ENCODE measurements around the gene XPNPEP1. TPM values are rescaled to one million over a fixed set of nuclear protein-coding genes. Genes with fewer than 3 reads are reported as not detected.

Gene XPNPEP1
- total RNA-seq, 1 donor: 99.7 TPM

DNA sequence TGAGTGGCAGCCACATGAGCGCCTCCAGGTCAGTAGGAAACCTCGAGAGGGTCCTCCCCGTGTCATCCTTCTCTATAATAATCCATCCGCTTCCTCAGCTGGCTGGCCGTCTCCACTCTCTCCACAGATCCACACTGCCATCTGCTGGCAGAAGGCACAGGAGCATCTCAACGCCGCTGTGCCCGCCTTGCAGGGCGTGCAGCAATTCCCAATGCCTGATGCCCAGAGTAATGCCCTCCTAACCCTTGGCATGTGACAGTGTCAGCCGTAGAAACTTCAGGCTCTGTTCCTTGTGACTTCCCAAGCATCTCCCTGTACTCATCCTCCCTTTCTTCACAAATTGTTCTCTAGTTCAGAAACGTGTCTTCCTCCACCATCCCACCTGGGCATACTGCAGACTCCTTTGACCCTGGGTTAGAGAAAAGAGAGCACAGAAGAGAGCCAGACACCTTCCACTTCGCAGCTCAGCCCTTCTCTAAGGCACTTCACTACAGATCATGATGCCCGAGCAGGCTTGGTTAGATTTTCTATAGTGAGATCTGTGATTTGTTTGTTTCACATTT lies 70.8 kb downstream of the XPNPEP1 start:
- Histone ChIP-seq H3K4me1 (ENCODE audit: insufficient read depth, low read length) (peaks cover 6% of the 10 kb centered on the region), H3K4me3 (ENCODE audit: low read length) (no peak overlapping the region), H3K9me3 (ENCODE audit: low read depth, low read length) (no peaks in the 10 kb centered on the region), H3K27me3 (ENCODE audit: insufficient read depth, low read length) (no peaks in the 10 kb centered on the region)

DNA sequence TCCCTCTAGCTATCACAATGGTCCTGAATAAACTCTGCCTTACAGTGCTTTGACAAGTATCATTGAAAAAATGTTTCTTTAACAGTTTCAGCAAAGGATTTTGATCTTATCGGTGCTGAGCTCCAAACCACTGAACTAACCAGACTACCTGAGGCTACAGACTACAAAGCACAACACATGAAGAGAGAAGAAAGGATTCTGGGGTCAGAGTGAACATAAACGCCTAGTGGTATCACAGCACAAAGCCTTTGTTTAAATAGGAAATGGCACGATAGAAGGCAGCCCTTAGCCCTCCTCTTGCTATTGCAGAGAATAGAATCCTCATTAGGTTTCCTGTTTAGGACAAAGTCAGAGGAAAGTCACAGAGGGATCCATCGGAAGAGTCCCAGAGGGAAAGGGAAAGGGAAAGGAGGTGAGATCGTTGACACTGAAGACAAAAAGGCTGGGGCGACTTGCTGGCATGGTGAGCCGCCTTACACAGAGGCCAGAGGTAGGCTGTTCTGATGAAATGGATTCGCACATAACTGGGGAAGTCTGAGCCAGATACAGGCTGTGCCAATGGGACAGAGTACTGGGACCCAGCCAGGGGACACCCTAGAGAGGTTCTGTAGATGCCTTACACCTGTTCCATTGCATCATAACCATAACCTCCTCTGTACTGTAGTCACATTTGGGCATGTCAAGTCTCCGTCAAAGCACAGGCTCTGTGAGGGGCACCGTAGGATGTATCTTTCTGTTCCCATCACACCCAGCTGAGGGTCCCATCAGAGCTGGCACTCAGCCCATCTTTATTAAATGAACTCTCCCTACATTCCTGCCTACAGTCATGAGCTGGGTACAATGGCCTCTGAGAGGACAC lies 71.5 kb downstream of the XPNPEP1 start:
- peaks cover 6% of the 10 kb centered on the region for H3K4me1 ChIP-seq (ENCODE audit: insufficient read depth, low read length)
- no peaks in the 10 kb centered on the region for H3K9me3 ChIP-seq (ENCODE audit: low read depth, low read length)
- H3K27me3 ChIP-seq (ENCODE audit: insufficient read depth, low read length): no peaks in the 10 kb centered on the region
- no peak overlapping the region for H3K4me3 ChIP-seq (ENCODE audit: low read length)

DNA sequence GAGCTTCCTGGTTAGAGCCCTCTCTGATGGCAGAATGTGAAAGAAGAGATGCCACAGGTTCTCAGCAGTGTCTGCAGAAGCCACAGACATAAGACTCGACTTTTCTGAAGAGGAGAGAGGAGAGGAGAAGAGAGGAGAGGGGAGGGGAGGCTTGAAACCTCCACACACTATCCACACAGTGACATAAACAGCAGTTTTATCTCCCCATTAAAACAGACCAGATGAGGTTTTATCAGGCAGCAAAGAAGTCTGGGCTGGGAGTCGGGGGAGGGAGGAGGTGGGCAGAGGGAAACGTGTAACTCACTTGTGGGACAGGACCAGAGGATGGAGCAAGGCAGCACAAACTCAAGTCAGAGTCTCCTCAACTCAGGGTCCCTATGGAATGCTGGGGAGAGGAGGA lies 76.5 kb downstream of the XPNPEP1 start:
- Histone ChIP-seq H3K27me3 (ENCODE audit: insufficient read depth, low read length) (no peaks in the 10 kb centered on the region), H3K4me1 (ENCODE audit: insufficient read depth, low read length) (no peaks in the 10 kb centered on the region), H3K4me3 (ENCODE audit: low read length) (no peak overlapping the region), H3K9me3 (ENCODE audit: low read depth, low read length) (no peaks in the 10 kb centered on the region)

DNA sequence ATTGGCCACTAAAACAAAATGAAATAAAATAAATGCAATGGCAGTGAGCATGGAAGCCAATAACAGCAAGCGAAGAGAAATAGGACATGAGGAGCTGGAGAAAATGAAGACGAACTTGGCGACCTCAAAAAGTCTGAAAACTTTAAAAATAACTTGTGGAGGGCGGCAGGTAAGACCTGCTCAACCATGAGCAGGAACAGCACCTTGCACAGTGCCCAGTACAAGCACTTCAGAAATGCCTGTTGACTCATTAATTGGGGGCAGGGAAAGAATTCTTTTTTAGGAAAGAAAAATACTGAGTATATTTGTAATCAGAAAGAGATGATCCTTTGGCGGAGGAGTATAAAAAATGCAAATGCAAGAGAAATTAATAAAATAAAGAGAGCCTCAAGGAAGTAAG lies 78.0 kb downstream of the XPNPEP1 start:
- Histone ChIP-seq H3K4me3 (ENCODE audit: low read length) (no peak overlapping the region), H3K27me3 (ENCODE audit: insufficient read depth, low read length) (no peaks in the 10 kb centered on the region), H3K9me3 (ENCODE audit: low read depth, low read length) (no peaks in the 10 kb centered on the region), H3K4me1 (ENCODE audit: insufficient read depth, low read length) (no peaks in the 10 kb centered on the region)

DNA sequence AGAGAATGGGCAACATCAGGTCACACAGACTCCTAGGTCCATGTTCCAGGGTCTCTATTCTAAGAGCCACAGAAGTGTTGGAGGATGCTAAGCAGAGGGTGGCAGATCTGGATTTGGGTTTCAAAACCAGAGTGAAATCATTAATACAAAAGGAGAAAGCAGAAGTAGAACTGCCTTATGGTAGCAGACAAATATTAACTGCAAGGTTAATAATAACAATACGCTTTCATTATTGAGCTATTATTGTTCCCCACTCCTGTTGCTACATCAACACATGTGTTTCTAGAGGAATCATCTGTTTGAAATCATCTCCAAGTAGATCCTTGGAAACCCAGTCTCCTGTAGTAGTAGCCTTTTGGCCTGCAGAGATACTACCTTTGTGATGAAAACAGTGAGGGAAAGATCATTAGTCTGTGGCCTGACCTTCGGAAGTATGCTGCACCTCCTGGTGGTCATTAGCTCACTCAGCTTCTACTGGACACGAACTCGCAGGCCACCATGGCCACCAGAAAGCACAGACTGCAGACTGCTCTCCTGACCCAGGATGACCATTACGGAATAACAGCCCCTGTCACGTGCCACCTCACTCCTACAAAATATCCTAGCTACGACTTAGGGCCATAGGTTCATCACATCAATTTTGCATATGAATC lies 84.6 kb downstream of the XPNPEP1 start:
- Histone ChIP-seq H3K27me3 (ENCODE audit: insufficient read depth, low read length) (no peaks in the 10 kb centered on the region), H3K9me3 (ENCODE audit: low read depth, low read length) (no peaks in the 10 kb centered on the region), H3K4me3 (ENCODE audit: low read length) (no peak overlapping the region), H3K4me1 (ENCODE audit: insufficient read depth, low read length) (no peaks in the 10 kb centered on the region)

DNA sequence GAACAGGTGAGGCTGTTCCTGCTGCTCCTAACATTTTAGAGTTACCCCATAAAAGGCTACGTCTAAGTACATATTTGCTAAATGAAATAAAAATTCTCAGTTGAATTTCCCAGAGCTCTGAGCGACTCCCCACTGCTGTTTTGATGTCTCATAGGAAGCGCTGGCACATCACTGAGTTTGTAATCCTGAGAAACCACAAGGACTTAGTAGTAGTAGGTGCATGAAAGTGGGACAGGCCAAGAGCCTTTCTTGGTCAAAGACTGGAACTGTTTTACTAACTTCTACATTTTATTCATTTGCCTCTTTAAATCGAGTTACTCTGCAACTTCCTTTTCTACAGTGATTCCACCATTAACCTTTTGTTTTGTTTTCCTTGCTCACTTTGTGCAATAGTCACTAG lies 85.9 kb downstream of the XPNPEP1 start:
- no peaks in the 10 kb centered on the region for H3K4me1 ChIP-seq (ENCODE audit: insufficient read depth, low read length)
- no peaks in the 10 kb centered on the region for H3K9me3 ChIP-seq (ENCODE audit: low read depth, low read length)
- H3K4me3 ChIP-seq (ENCODE audit: low read length): no peak overlapping the region
- H3K27me3 ChIP-seq (ENCODE audit: insufficient read depth, low read length): no peaks in the 10 kb centered on the region

DNA sequence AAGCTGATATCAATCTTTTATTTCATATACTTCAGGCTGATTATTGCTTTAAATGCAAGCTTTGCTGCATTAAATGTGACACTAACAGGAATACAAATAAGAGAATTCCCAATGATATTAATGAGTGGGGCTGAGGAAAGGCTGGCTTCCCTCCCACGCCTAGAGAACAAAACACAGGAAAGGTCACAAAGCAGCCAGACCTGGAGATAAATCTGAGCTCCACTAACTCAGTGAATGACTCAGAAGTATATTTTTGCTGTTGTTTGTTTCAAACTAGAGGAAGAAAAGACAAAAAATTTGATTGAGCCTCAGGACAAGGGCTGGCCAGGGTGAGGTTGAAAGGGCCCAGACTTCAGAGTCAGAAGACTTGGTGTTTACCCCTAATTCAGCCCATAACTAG lies 88.1 kb downstream of the XPNPEP1 start:
- H3K4me1 ChIP-seq (ENCODE audit: insufficient read depth, low read length): no peaks in the 10 kb centered on the region
- no peaks in the 10 kb centered on the region for H3K27me3 ChIP-seq (ENCODE audit: insufficient read depth, low read length)
- H3K9me3 ChIP-seq (ENCODE audit: low read depth, low read length): no peaks in the 10 kb centered on the region
- H3K4me3 ChIP-seq (ENCODE audit: low read length): no peak overlapping the region

DNA sequence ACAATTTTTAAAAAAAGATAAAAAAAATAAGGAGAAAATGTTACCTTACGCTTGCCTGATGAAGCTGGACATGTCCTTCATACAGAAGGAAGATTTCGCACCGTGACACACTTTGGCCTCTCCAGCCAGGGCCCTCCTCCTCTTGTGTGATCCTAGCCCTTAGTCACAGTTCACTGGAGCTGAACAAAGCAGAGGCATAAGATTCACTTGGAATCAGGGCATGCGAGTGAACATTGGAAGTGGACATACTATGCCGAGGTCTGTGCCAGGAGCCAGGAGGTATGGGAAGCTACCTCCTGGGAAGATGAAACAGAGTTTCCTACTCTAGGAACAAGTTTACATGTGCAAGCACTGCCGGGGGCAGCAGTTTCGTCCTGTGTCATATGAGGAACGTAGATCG lies 91.5 kb downstream of the XPNPEP1 start:
- H3K4me1 ChIP-seq (ENCODE audit: insufficient read depth, low read length): no peaks in the 10 kb centered on the region
- no peak overlapping the region for H3K4me3 ChIP-seq (ENCODE audit: low read length)
- H3K27me3 ChIP-seq (ENCODE audit: insufficient read depth, low read length): no peaks in the 10 kb centered on the region
- H3K9me3 ChIP-seq (ENCODE audit: low read depth, low read length): no peaks in the 10 kb centered on the region

DNA sequence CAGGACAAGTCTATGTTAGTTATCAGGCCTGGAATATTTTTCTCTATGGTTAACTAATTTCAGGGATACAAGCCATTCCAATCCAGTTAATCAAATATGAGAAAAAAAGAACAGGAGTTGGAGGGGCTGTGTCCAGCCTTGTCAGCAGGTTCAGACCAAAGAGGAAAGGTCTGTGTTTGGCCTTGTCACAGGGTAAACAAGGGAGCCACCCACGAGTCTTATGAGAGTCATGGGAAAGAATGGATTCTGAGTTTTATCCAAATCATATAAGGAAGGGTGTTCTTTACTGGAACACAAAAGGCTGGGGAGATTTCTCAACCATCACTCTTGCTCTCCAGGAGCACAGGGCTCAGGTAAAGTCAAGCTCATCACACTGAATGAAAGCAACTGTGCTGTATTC lies 99.1 kb downstream of the XPNPEP1 start:
- Histone ChIP-seq H3K9me3 (ENCODE audit: low read depth, low read length) (no peaks in the 10 kb centered on the region), H3K4me1 (ENCODE audit: insufficient read depth, low read length) (no peaks in the 10 kb centered on the region), H3K4me3 (ENCODE audit: low read length) (no peak overlapping the region), H3K27me3 (ENCODE audit: insufficient read depth, low read length) (no peaks in the 10 kb centered on the region)

DNA sequence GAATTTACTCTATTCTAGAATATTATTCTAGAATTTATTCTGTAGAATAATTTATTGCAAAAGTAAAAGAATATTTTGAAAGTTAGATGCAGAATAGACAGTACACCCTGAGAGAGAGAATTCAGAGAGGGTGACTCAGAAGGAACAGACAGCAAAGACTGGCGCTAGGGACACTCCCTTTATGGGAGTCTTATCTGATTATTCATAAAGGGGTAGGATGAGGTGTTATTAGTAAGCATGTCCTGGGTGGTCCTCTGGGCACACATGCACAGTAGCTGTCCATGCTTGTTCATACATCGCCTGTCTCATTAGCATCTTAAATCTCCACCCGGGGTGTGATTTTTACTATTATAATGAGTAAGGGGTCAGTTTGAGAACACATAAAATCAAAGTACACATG lies 100.1 kb downstream of the XPNPEP1 start:
- H3K4me3 ChIP-seq (ENCODE audit: low read length): no peak overlapping the region
- H3K27me3 ChIP-seq (ENCODE audit: insufficient read depth, low read length): no peaks in the 10 kb centered on the region
- no peaks in the 10 kb centered on the region for H3K4me1 ChIP-seq (ENCODE audit: insufficient read depth, low read length)
- no peaks in the 10 kb centered on the region for H3K9me3 ChIP-seq (ENCODE audit: low read depth, low read length)

DNA sequence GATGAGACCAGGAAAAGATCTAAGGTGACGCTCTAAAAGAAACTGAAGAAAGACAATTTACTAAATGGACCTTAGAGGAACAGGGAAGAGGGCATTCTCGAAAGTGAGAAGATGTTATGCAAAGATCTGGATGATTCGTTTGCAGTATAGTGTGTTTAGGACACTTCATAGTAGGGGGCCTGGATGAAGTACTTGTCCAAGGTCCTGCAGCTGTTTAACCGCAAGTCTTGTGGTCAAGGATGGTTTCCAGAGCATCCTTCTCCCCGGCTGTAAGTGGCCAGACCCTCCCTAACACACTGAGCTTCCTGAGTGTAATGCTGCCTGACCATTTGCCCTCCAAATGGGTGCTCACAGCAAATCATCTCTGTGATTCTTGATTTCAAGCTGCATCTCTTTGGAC lies 101.6 kb downstream of the XPNPEP1 start:
- H3K9me3 ChIP-seq (ENCODE audit: low read depth, low read length): no peaks in the 10 kb centered on the region
- H3K4me1 ChIP-seq (ENCODE audit: insufficient read depth, low read length): no peaks in the 10 kb centered on the region
- H3K27me3 ChIP-seq (ENCODE audit: insufficient read depth, low read length): no peaks in the 10 kb centered on the region
- no peak overlapping the region for H3K4me3 ChIP-seq (ENCODE audit: low read length)

DNA sequence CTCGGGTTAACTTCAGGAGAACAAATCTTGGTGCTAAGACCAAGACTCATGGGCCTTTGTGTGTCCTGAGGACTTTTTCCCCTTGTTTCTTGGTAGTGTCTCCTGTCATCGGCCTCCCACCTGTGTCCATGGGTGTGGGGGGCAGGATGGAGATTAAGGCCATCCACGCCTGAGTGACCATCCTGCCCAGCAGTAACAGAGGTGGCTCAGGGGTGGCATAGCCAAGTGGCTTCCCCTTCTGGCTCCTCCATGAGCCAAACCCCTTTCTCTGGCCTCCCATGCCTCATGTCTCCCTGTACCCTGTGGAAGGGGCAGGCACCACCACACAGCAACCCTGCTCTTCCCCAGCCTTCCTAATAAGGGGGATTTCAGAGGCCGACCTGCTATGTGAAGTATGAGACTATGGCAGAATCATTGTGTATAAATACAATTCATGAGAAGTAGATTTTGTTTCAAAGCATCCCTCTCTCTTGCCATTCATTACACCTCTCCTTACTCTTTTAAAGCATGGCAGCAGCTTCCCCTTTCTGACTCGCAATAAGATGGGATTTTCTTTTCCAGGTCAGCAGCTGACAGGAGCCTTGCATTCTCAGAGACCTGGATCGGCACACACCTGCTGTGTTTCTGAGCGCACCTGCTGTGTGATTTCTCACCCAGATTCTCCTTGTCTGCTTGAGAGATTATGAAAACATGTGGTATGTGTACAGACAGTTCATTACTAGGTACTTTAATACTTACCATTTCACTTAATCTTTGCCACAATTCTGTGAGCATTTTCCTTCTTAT lies 102.5 kb downstream of the XPNPEP1 start:
- no peak overlapping the region for H3K4me3 ChIP-seq (ENCODE audit: low read length)
- H3K27me3 ChIP-seq (ENCODE audit: insufficient read depth, low read length): no peaks in the 10 kb centered on the region
- H3K4me1 ChIP-seq (ENCODE audit: insufficient read depth, low read length): no peaks in the 10 kb centered on the region
- no peaks in the 10 kb centered on the region for H3K9me3 ChIP-seq (ENCODE audit: low read depth, low read length)

DNA sequence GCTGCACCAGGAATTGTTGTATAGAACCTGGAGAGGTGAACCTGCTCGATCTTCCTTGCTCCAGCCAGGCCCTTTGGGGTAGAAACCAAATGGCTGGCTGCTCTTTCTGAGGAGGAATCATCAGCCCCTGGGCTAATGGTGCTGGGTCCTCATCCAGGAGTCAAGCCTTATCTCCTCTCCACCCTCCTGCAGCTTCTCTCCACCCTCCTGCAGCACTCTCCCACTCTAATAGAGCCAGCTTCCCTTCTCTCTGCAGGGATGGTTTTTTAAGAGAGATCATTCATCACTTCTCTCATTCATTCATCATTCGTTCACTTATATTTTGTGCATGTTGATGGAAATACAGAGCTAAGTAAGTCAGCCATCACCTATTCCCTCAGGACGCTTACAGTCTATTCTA lies 103.5 kb downstream of the XPNPEP1 start:
- H3K4me1 ChIP-seq (ENCODE audit: insufficient read depth, low read length): no peaks in the 10 kb centered on the region
- no peak overlapping the region for H3K4me3 ChIP-seq (ENCODE audit: low read length)
- H3K27me3 ChIP-seq (ENCODE audit: insufficient read depth, low read length): no peaks in the 10 kb centered on the region
- H3K9me3 ChIP-seq (ENCODE audit: low read depth, low read length): no peaks in the 10 kb centered on the region
